ENCODE measurements around the gene SPTSSA. TPM values are rescaled to one million over a fixed set of nuclear protein-coding genes. Genes with fewer than 3 reads are reported as not detected.

Gene SPTSSA
- total RNA-seq, 1 donor from 2014 or later, result 9.6 TPM

DNA sequence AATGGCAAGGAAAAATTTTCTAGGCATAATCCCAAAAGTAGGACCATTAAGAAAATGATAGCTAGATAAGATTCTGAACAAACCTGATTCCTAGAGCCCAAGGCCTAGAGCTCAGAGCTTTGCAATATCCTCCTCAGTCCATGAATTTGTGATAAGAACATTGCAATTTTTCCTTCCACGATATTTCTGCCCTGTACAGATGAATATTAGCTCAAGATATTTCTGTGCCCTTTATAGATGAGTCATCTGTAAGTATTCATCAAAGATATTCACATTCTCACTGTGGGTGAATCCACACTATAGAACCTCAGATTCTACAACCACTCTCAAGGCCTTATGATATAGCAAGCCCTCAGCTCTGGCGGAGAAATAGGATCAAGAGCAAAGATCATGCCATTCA lies 40.0 kb upstream of the SPTSSA start:
- Histone ChIP-seq H3K4me3 (no peak overlapping the region), H3K27me3 (no peaks in the 10 kb centered on the region), H3K9me3 (no peaks in the 10 kb centered on the region), H3K4me1 (peaks cover 0 to 2% of the 10 kb centered on the region in 2 donors), H3K36me3 (no peaks in the 10 kb centered on the region), H3K27ac (peak overlapping the region in 1 of 2 donors; percentile 21)
- DNase-seq (ENCODE audit: low spot score in 2 of 2), result no peak
- TF ChIP-seq, protein P1, sequence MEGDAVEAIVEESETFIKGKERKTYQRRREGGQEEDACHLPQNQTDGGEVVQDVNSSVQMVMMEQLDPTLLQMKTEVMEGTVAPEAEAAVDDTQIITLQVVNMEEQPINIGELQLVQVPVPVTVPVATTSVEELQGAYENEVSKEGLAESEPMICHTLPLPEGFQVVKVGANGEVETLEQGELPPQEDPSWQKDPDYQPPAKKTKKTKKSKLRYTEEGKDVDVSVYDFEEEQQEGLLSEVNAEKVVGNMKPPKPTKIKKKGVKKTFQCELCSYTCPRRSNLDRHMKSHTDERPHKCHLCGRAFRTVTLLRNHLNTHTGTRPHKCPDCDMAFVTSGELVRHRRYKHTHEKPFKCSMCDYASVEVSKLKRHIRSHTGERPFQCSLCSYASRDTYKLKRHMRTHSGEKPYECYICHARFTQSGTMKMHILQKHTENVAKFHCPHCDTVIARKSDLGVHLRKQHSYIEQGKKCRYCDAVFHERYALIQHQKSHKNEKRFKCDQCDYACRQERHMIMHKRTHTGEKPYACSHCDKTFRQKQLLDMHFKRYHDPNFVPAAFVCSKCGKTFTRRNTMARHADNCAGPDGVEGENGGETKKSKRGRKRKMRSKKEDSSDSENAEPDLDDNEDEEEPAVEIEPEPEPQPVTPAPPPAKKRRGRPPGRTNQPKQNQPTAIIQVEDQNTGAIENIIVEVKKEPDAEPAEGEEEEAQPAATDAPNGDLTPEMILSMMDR (IDR thresholded peaks at IDR 0.05), result no peak
- intact Hi-C loops (cut with DNase I), result no loop called here

DNA sequence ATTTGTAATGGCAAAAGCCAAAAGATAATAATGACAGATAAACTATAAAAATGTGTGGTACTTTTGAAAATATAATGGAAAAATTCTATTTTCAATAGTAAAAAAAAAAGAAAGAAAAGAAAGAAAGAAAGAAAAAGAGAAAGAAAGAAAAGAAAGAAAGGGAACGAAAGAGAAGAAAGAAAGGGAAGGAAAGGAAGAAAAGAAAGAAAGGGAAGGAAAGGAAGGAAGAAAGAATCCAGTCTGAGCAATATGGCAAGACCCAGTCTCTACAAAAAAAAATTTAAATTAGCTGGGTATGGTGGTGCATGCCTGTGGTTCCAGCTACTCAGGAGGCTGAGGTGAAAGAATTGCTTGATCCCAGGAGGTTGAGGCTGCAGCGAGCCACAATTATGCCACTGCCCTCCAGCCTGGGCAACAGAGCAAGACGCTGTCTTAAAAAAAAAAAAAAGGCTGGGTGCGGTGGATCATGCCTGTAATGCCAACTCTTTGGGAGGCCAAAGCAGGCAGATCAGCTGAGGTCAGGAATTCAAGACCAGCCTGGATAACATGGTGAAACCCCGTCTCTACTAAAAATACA lies 39.1 kb upstream of the SPTSSA start:
- H3K4me1 ChIP-seq, result peaks cover 0 to 10% of the 10 kb centered on the region in 2 donors
- DNase-seq (ENCODE audit: low spot score in 2 of 2), result no peak
- no peak overlapping the region for H3K27ac ChIP-seq
- H3K27me3 ChIP-seq, result no peaks in the 10 kb centered on the region
- no peak overlapping the region for H3K4me3 ChIP-seq
- TF ChIP-seq, protein P1 (IDR thresholded peaks at IDR 0.05), result no peak
- no peaks in the 10 kb centered on the region for H3K36me3 ChIP-seq
- no peaks in the 10 kb centered on the region for H3K9me3 ChIP-seq
- intact Hi-C loops (cut with DNase I), result no loop called here

DNA sequence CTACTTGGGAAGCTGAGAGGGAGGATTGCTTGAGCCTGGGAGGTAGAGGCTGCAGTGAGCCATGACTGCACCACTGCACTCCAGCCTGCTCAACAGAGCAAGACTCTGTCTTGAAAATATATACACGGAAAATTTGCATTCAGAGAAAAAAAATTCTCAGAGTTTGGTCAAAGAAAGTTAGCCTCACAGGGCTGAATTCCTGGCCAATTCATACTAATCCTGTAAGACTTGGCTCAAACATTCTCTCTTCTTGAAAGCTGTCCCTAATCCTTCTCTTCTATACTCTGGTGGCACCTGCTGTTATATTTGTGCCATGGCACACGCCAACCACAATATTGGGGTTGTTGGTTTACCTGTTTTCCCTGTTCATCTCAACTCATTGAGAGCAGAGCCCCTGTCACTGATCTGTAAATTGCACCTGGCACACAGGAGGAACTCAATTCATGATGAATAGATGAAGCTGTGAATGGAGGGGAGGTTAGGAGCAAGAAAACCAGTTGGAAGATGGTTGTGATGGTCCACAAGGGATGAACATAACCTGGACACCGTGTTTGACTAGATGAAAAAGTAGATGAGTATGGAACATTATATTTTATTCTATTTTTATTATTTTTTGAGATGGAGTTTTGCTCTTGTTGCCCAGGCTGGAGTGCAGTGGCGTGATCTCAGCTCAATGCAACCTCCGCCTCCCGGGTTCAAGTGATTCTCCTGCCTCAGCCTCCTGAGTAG lies 36.8 kb upstream of the SPTSSA start:
- intact Hi-C loops (cut with DNase I), result no loop called here
- no peaks in the 10 kb centered on the region for H3K9me3 ChIP-seq
- H3K36me3 ChIP-seq, result no peaks in the 10 kb centered on the region
- H3K27me3 ChIP-seq, result no peaks in the 10 kb centered on the region
- no peak overlapping the region for H3K4me3 ChIP-seq
- H3K27ac ChIP-seq, result no peak overlapping the region
- DNase-seq (ENCODE audit: low spot score in 2 of 2), result no peak
- peaks cover 0 to 12% of the 10 kb centered on the region in 2 donors for H3K4me1 ChIP-seq
- TF ChIP-seq, protein P1 (IDR thresholded peaks at IDR 0.05), result peak in 1 of 3 experiments; percentile 3

DNA sequence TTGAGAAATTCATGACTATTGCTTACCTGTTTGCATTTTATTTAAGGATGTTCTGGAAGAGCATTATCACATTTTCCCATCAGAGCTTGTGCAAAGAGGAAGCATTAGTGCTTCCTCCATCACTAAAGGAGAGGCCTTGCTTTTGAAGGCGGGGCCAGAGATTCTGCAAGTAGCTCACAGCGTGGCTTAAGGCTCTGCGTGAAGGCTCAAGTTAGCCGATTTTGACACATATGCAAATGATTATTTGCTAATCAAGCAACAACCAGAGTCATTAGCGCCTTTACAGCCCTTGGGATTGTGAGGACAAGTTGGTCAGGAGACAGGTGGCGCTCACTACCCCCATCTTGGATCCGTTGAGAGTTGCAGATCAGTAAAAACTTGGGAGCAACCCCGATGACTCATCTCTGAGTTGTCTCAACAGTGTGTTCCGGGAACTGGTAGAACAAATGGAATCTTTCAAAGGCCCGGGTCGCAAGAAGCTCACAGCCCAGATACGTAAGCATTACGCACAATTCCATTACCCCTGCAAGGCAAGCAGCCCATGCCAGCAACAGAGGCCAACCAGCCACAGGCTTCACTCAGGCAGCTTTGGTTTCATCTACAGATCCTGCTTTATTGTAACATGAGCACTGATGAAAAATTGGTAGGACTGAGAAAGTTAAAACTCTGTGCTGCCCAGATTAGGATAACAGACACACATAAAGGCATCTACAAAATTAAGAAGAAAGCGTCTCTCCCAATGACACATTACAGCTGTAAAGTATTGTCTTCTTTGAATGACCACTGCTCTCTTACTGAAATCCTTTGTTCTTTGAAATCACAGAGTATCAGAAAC lies 34.9 kb upstream of the SPTSSA start:
- Histone ChIP-seq H3K27ac (peak overlapping the region; percentile 19 to 78), H3K9me3 (no peaks in the 10 kb centered on the region), H3K4me3 (no peak overlapping the region), H3K4me1 (peaks cover 0 to 12% of the 10 kb centered on the region in 2 donors), H3K27me3 (no peaks in the 10 kb centered on the region), H3K36me3 (no peaks in the 10 kb centered on the region)
- intact Hi-C loops (cut with DNase I), result loop anchor here (1.0 kb wide), 1 partner anchor 35 kb away; the partner anchor contains the start of gene SPTSSA
- DNase-seq (ENCODE audit: low spot score in 2 of 2), result peak; percentile 27 to 90
- TF ChIP-seq, protein P1 (IDR thresholded peaks at IDR 0.05), result peak in 1 of 3 experiments; percentile 12

DNA sequence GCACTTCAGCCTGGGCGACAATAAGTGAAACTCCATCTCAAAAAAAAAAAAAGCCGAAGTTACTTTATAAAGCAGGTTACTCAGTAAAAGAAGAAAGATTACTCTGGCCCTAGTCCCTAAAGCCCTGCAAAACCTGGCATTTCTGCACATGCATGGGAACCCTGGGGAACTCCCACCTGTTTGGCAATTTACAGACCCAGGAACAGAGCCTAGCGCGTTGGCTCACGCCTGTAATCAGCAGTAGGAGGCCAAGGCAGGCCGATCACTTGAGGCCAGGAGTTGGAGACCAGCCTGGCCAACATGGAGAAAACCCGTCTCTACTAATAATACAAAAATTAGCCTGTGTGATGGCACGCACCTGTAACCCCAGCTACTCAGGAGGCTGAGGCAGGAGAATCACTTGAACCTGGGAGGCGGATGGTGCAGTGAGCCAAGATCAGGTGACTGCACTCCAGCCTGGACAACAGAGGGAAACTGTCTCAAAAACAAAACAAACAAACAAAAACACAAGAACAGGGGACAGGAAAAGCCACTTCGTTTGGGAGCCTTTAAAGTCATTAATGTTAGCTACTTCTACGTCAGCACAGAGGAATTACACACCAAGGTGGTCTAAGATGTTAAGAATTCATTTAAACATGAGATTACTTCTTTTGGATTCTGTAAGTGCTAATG lies 34.1 kb upstream of the SPTSSA start:
- Histone ChIP-seq H3K4me3 (no peak overlapping the region), H3K4me1 (peaks cover 0 to 12% of the 10 kb centered on the region in 2 donors), H3K27me3 (no peaks in the 10 kb centered on the region), H3K9me3 (no peaks in the 10 kb centered on the region), H3K27ac (peak overlapping the region in 1 of 2 donors; percentile 78), H3K36me3 (no peaks in the 10 kb centered on the region)
- intact Hi-C loops (cut with DNase I), result no loop called here
- DNase-seq (ENCODE audit: low spot score in 2 of 2), result peak in 1 of 2 donors; percentile 72
- TF ChIP-seq, protein P1 (IDR thresholded peaks at IDR 0.05), result no peak

Data from ascending aorta (tissue), 2 donors.